Naive thymus-derived CD4-positive, alpha-beta T cell (primary cell): ENCODE measurements around the gene GALR2. TPM values are rescaled to one million over a fixed set of nuclear protein-coding genes. Genes with fewer than 3 reads are reported as not detected.

Experiments
- ATAC-seq: fragments of 150-1000 bp; cut with Tn5 transposase; 2 replicates; pipeline ENCODE4 v1.10.0; 2021; ENCODE audit warnings: mild to moderate bottlenecking, moderate library complexity
- CTCF ChIA-PET: fragments of 350-600 bp; sonication (Branson Sonifier 250); formaldehyde crosslinking; loops from one replicate; lab custom pipeline; 2021; ENCODE audit warnings: antibody characterized with exemption; lab: Charles Lee
- POLR2A ChIA-PET: fragments of 350-600 bp; sonication (Branson Sonifier 250); formaldehyde crosslinking; loops from one replicate; lab custom pipeline; 2021; ENCODE audit warnings: antibody characterized with exemption, inconsistent platforms; lab: Charles Lee
- DNase-seq, 9 donors: peaks; one replicate each; pipeline versions ENCODE4 v3.0.0 to v3.0.0-alpha.2; 2020 to 2022; ENCODE audit warnings: mixed read lengths in 1 of 9
- H3K27ac ChIP-seq: one replicate; pipeline ENCODE4 v1.7.0; 2013; ENCODE audit warnings: mild to moderate bottlenecking, low read depth, low read length, moderate library complexity
- H3K27me3 ChIP-seq, 2 donors: one replicate each; pipeline ENCODE4 v1.7.0; 2013; ENCODE audit warnings: low read length in 2 of 2, mild to moderate bottlenecking in 2 of 2, moderate library complexity in 2 of 2; ENCODE audit not compliant: control insufficient read depth in 2 of 2, insufficient read depth in 2 of 2
- H3K36me3 ChIP-seq, 3 experiments: 1 replicate in 2 of 3; 2 replicates in 1 of 3; pipeline ENCODE4 v1.7.0; 2013; ENCODE audit warnings: low read length in 3 of 3, mild to moderate bottlenecking in 3 of 3, moderate library complexity in 1 of 3; ENCODE audit not compliant: insufficient read depth in 3 of 3, control insufficient read depth in 2 of 3
- H3K4me1 ChIP-seq, 2 donors: one replicate each; pipeline ENCODE4 v1.7.0; 2013; ENCODE audit warnings: low read length in 2 of 2, mild to moderate bottlenecking in 2 of 2, moderate library complexity in 1 of 2; ENCODE audit not compliant: control insufficient read depth in 2 of 2, insufficient read depth in 2 of 2
- H3K4me3 ChIP-seq: 2 replicates; pipeline ENCODE4 v1.7.0; 2013; ENCODE audit warnings: mild to moderate bottlenecking, low read length
- H3K9me3 ChIP-seq, 3 experiments: 1 replicate in 2 of 3; 2 replicates in 1 of 3; pipeline ENCODE4 v1.7.0; 2013; ENCODE audit warnings: low read length in 3 of 3; ENCODE audit not compliant: control insufficient read depth in 2 of 3
- H3K27ac Mint-ChIP-seq, 9 donors: one replicate each; pipeline ENCODE4 v1.8.0; 2020 to 2022; ENCODE audit warnings: mixed read lengths in 9 of 9, mild to moderate bottlenecking in 8 of 9, moderate library complexity in 5 of 9, inconsistent platforms in 2 of 9
- H3K27me3 Mint-ChIP-seq, 5 donors: one replicate each; pipeline ENCODE4 v1.8.0; 2021 to 2022; ENCODE audit warnings: mixed read lengths in 5 of 5, mild to moderate bottlenecking in 1 of 5
- H3K36me3 Mint-ChIP-seq, 5 donors: one replicate each; pipeline ENCODE4 v1.8.0; 2020 to 2022; ENCODE audit warnings: mixed read lengths in 5 of 5, mild to moderate bottlenecking in 3 of 5, inconsistent platforms in 1 of 5
- H3K4me1 Mint-ChIP-seq, 7 donors: one replicate each; pipeline ENCODE4 v1.8.0; 2020 to 2022; ENCODE audit warnings: mixed read lengths in 7 of 7, mild to moderate bottlenecking in 3 of 7, inconsistent platforms in 1 of 7
- H3K4me3 Mint-ChIP-seq, 10 donors: one replicate each; pipeline ENCODE4 v1.8.0; 2020 to 2022; ENCODE audit warnings: mild to moderate bottlenecking in 10 of 10, mixed read lengths in 10 of 10, moderate library complexity in 6 of 10, inconsistent platforms in 2 of 10
- H3K9me3 Mint-ChIP-seq, 11 donors: one replicate each; pipeline ENCODE4 v1.8.0; 2020 to 2022; ENCODE audit warnings: mixed read lengths in 11 of 11, mild to moderate bottlenecking in 4 of 11, inconsistent platforms in 1 of 11, moderate library complexity in 1 of 11
- intact Hi-C, 2 donors: fragments of 100-400 bp; cut with micrococcal nuclease; formaldehyde crosslinking; loops; one replicate each; pipeline ENCODE4 v1.15.1; 2023
- polyA plus RNA-seq, 2 donors: library from polyadenylated mRNA; unstranded; fragments of 300-500 nt; fragmentation: Illumina TruSeq; gene quantifications; one replicate each; pipeline ENCODE4 v1.2.3, GENCODE V29; 2021
- total RNA-seq, 6 experiments: library from RNA in 5 of 6; stranded (reverse) in 5 of 6; gene quantifications; 1 replicate in 5 of 6; 2 replicates in 1 of 6; pipeline ENCODE4 v1.2.3 and lab custom pipeline; 2021 to 2026

The GALR2 gene
- total and polyA plus RNA-seq, 7 experiments from 2014 or later, result 0.13 to 1.2 (median 1.0) TPM; not detected in 4

- no peaks in the 10 kb centered on the region for H3K27me3 ChIP-seq
- no peak overlapping the region for H3K4me3 Mint-ChIP-seq
- no peaks in the 10 kb centered on the region for H3K4me1 ChIP-seq
- H3K36me3 Mint-ChIP-seq, result peaks cover 0 to 22% (median 5%) of the 10 kb centered on the region in 5 donors
- peaks cover 0 to 1% (median 0%) of the 10 kb centered on the region in 11 donors for H3K9me3 Mint-ChIP-seq
- no peak overlapping the region for H3K27ac ChIP-seq
- H3K4me1 Mint-ChIP-seq, result peaks cover 0 to 4% (median 4%) of the 10 kb centered on the region in 7 donors
- peaks cover 4 to 90% (median 24%) of the 10 kb centered on the region in 3 experiments for H3K36me3 ChIP-seq
- ATAC-seq (no peak), DNase-seq (no peak)
- ChIA-PET CTCF (interaction anchor here (0.8 kb wide), 1 partner anchor 215 kb away, joined by 3 read pairs; no protein-coding TSS in a partner anchor), POLR2A (interaction anchor here (0.7 kb wide), 1 partner anchor 207 kb away, joined by 3 read pairs; no protein-coding TSS in a partner anchor)
- intact Hi-C loops, result no loop called here
- H3K27me3 Mint-ChIP-seq, result no peaks in the 10 kb centered on the region
- no peak overlapping the region for H3K4me3 ChIP-seq
- H3K27ac Mint-ChIP-seq, result peak overlapping the region in 1 of 9 donors; percentile 60
- no peaks in the 10 kb centered on the region for H3K9me3 ChIP-seq
These were observed 11.8 kb downstream of the GALR2 start for GRCh38 chr17:76086384-76086783.

GRCh38 chr17:76087531-76087930 is 12.9 kb downstream of the GALR2 start:
- H3K9me3 ChIP-seq, result no peaks in the 10 kb centered on the region
- Mint-ChIP-seq H3K27me3 (no peaks in the 10 kb centered on the region), H3K9me3 (peaks cover 0 to 1% (median 0%) of the 10 kb centered on the region in 11 donors), H3K36me3 (peaks cover 0 to 27% (median 11%) of the 10 kb centered on the region in 5 donors), H3K4me1 (peaks cover 0 to 11% (median 6%) of the 10 kb centered on the region in 7 donors), H3K4me3 (no peak overlapping the region), H3K27ac (no peak overlapping the region)
- ChIA-PET CTCF (no interaction called here), POLR2A (no interaction called here)
- intact Hi-C loops, result no loop called here
- no peak for ATAC-seq
- H3K36me3 ChIP-seq, result peaks cover 4 to 99% (median 24%) of the 10 kb centered on the region in 3 experiments
- DNase-seq, result no peak
- no peak overlapping the region for H3K4me3 ChIP-seq
- H3K4me1 ChIP-seq, result no peaks in the 10 kb centered on the region
- H3K27me3 ChIP-seq, result no peaks in the 10 kb centered on the region
- no peak overlapping the region for H3K27ac ChIP-seq

GRCh38 chr17:76088041-76088867 is 13.7 kb downstream of the GALR2 start:
- CTCF ChIA-PET, result interaction anchor here (1.9 kb wide), 1 partner anchor 74 kb away, joined by 5 read pairs; no protein-coding TSS in a partner anchor
- Histone ChIP-seq H3K36me3 (peaks cover 4 to 99% (median 25%) of the 10 kb centered on the region in 3 experiments), H3K9me3 (no peaks in the 10 kb centered on the region), H3K4me1 (no peaks in the 10 kb centered on the region), H3K27me3 (no peaks in the 10 kb centered on the region), H3K27ac (no peak overlapping the region), H3K4me3 (no peak overlapping the region)
- Mint-ChIP-seq H3K9me3 (peaks cover 0 to 1% (median 0%) of the 10 kb centered on the region in 11 donors), H3K4me3 (no peak overlapping the region), H3K4me1 (peaks cover 0 to 11% (median 6%) of the 10 kb centered on the region in 7 donors), H3K27ac (no peak overlapping the region), H3K36me3 (peaks cover 0 to 29% (median 11%) of the 10 kb centered on the region in 5 donors), H3K27me3 (no peaks in the 10 kb centered on the region)
- intact Hi-C loops, result no loop called here
- POLR2A ChIA-PET, result interaction anchor here (1.6 to 3.5 kb wide), 2 partner anchors 9 to 15 kb away, joined by 4 to 13 read pairs; partner anchors contain the start of gene EXOC7
- DNase-seq, result no peak
- no peak for ATAC-seq

- no peak overlapping the region for H3K4me3 ChIP-seq
- Mint-ChIP-seq H3K4me3 (no peak overlapping the region), H3K4me1 (peaks cover 0 to 11% (median 6%) of the 10 kb centered on the region in 7 donors), H3K36me3 (peaks cover 0 to 33% (median 11%) of the 10 kb centered on the region in 5 donors), H3K27me3 (no peaks in the 10 kb centered on the region), H3K27ac (no peak overlapping the region), H3K9me3 (peaks cover 0 to 3% (median 0%) of the 10 kb centered on the region in 11 donors)
- ATAC-seq (no peak), DNase-seq (no peak)
- no peak overlapping the region for H3K27ac ChIP-seq
- peaks cover 4 to 99% (median 31%) of the 10 kb centered on the region in 3 experiments for H3K36me3 ChIP-seq
- no peaks in the 10 kb centered on the region for H3K9me3 ChIP-seq
- no peaks in the 10 kb centered on the region for H3K4me1 ChIP-seq
- ChIA-PET CTCF (interaction anchor here (0.5 to 1.9 kb wide), 2 partner anchors 8 to 75 kb away, joined by 3 to 5 read pairs; no protein-coding TSS in a partner anchor), POLR2A (interaction anchor here (1.6 to 3.5 kb wide), 2 partner anchors 9 to 14 kb away, joined by 4 to 13 read pairs; partner anchors contain the start of gene EXOC7)
- H3K27me3 ChIP-seq, result no peaks in the 10 kb centered on the region
- intact Hi-C loops, result no loop called here
These were observed 14.4 kb downstream of the GALR2 start for GRCh38 chr17:76088868-76089576.

GRCh38 chr17:76089680-76090516 is 15.3 kb downstream of the GALR2 start:
- H3K36me3 Mint-ChIP-seq, result peaks cover 0 to 30% (median 6%) of the 10 kb centered on the region in 5 donors
- Histone ChIP-seq H3K36me3 (peaks cover 4 to 99% (median 31%) of the 10 kb centered on the region in 3 experiments), H3K4me1 (no peaks in the 10 kb centered on the region), H3K27me3 (no peaks in the 10 kb centered on the region), H3K4me3 (no peak overlapping the region), H3K27ac (no peak overlapping the region), H3K9me3 (no peaks in the 10 kb centered on the region)
- DNase-seq (no peak), ATAC-seq (no peak)
- POLR2A ChIA-PET, result interaction anchor here (0.6 to 3.5 kb wide), 3 partner anchors 9 to 213 kb away, joined by 3 to 13 read pairs (median 4); partner anchors contain the start of gene EXOC7
- H3K9me3 Mint-ChIP-seq, result peaks cover 0 to 3% (median 0%) of the 10 kb centered on the region in 11 donors
- H3K27ac Mint-ChIP-seq, result peak overlapping the region in 2 of 9 donors; percentile 32 to 49
- H3K4me1 Mint-ChIP-seq, result peaks cover 0 to 11% (median 6%) of the 10 kb centered on the region in 7 donors
- H3K27me3 Mint-ChIP-seq, result no peaks in the 10 kb centered on the region
- H3K4me3 Mint-ChIP-seq, result no peak overlapping the region
- intact Hi-C loops, result no loop called here
- CTCF ChIA-PET, result interaction anchor here (1.9 kb wide), 1 partner anchor 76 kb away, joined by 5 read pairs; no protein-coding TSS in a partner anchor
